CD4-positive, alpha-beta T cell treated with Interleukin-2 at 100 ng/mL for 4 hours (primary cell): ENCODE data around the gene ZNF417.
"Not testable (repeated sequence)": the region's sequence is repeated elsewhere in the genome, so short reads cannot be mapped to it uniquely, and the experiment has no call there.

Experiments used
- DNase-seq: peaks from one replicate; pipeline ENCODE4 v3.0.0-alpha.2; 2020; ENCODE audit warnings: low spot score

Gene ZNF417

DNA sequence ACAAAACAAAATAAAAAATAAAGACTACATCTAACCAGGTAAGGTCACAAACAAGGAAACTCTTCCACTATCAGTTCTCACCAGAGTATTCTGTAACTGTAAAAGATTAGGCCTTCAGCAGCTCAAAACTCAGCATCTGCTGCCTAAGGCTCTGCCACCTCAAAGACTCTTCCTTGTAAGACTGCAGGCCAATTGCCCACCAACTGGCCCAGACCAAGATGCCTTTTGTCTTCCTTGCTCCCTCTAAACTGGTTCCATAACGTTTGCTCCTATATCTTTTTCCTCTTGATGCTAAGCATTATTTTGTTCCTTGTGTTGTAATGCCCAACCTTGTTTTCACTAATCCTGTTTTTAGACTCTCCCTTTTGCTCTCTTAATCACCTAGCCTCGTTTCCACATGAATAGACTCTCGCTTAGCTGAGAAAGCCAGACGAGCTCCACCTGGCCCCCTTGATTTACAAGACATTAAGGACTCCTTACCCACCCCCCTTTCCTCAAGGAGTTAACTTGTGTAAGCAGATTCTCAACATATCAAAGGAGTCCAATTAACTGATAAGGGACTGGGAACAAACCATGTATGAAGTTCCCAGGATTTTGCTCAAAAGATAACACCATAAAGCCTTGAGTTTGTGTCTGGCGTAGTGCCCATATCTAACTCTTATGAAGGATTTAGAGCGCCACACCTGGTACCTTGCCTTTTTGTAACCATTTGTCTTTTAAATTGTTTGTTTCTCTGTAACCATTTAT is 29.0 kb downstream of the ZNF417 start:
- DNase-seq = no peak

DNA sequence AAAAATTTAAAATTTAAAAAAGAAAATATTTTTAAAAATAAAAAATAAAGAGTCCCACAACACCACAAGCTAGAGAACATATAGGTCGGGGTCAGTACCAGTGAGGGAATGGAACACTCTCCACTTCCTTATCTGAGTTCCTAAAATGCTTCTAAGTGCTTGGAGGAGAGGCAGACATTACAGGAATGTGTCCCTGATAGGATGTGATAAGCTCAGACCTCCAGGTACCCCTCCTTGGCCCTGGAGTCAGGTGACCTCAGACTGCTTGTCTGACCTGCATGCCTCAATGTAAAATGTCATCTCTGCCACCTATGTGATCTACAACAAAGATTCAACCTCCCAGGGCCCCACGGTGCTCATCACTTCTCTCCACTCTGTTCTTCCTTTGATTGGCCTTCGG is 30.3 kb downstream of the ZNF417 start:
- DNase-seq = no peak

DNA sequence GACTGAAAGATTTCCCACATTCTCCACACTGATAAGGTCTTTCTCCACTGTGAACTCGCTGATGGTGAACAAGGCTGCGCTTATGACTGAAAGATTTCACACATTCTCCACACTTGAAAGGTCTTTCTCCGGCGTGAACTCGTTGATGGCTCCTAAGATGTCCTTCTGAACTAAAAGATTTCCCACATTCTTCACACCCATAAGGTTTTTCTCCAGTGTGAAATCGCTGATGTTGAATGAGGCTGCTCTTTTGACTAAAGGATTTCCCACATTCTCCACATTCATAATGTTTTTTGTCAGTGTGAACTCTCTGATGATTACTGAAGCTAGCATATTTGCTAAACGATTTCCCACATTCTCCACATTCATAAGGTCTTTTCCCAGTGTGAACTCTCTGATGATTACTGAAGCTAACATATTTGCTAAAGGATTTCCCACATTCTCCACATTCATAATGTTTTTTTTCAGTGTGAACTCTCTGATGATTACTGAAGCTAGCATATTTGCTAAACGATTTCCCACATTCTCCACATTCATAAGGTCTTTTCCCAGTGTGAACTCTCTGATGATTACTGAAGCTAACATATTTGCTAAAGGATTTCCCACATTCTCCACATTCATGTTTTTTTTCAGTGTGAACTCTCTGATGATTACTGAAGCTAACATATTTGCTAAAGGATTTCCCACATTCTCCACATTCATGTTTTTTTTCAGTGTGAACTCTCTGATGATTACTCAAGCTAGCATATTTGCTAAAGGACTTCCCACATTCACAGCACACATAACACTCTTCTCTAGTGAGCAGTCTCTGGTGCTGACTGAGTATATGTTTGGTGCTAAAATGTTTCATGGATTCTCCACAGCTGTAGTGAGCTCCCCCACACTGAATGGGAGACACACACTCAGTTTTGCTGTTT is 42.3 kb downstream of the ZNF417 start:
- not testable (repeated sequence) for DNase-seq

DNA sequence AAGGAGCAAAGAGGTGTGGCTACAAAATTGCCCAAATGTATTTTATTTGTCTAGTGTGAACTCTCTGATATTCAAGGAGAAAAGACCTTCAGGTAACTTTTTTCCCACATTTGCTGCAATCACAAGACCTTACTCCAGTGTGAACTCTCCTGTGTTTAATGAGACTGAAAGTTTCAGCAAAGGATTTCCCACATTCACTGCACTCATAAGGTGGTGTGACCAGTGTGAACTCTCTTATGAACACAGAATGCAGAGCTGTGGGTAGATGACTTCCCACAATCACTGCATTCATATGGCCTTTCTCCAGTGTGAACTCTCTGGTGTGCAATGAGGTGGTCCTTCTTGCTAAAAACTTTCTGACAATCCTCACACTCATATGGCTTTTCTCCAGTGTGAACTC is 43.9 kb downstream of the ZNF417 start:
- DNase-seq = no peak

DNA sequence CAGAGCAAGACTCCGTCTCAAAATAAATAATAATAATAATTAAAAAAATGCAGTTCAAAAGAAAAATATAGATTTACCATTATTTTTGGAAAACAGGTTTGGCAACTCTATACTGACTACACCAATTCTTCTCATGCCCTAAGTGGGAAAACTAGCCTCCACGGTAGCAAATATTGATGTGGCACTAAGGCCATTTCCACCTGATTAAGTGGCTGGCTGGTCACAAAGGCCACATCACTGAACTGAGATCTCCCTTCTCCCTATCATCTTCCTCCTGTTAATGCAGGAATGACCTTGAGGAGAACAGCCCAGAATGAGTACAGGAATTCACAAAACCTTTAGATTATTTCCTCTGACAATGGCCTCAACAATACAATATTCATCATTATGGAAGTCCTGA is 46.2 kb downstream of the ZNF417 start:
- DNase-seq = no peak

DNA sequence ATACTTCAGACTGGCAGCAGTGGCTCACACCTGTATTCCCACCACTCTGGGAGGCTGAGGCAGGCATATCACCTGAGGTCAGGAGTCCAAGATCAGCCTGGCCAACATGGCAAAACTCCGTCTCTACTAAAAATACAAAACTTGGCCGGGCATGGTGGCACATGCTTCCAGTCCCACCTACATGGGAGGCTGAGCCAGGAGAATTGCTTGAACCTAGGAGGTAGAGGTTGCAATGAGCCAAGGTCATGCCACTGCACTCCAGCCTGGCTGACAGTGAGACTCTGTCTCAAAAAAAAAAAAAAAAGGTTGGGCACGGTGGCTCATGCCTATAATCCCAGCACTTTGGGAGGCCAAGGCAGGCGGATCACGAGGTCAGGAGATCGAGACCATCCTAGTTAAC is 46.7 kb downstream of the ZNF417 start:
- DNase-seq = not testable (repeated sequence)

DNA sequence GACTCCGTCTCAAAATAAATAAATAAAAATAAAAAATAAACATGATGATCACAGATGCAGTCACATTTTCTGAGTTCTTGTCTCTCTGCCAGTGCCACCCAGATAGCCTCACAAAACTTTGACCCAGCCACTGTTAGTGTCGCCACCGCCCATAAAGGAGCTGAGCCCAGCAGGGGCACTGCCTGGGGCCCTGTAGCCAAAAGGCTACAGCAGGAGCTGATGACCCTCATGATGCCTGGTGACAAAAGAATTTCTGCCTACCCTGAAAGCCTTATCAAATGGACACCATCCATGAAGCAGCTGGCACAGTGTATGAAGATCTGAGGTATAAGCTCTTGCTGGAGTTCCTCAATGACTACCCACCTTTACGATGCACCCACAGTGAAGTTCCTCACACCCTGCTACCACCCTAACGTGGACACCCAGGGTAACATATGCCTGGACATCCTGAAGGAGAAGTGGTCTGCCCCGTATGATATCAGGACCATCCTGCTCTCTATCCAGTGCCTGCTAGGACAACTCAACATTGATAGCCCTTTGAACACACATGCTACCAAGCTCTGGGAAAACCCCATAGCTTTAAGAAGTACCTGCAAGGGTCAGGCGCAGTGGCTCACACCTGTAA is 48.4 kb downstream of the ZNF417 start:
- no peak for DNase-seq
